Left lobe of liver (tissue), 2 donors: ENCODE data around the gene ZNF219. TPM values are rescaled to one million over a fixed set of nuclear protein-coding genes. Genes with fewer than 3 reads are reported as not detected.

Experiments used
- ATAC-seq: fragments of 200-7000 bp; cut with Tn5 transposase; one replicate; pipeline ENCODE4 v1.9.1; 2020; ENCODE audit warnings: mild to moderate bottlenecking, moderate library complexity
- DNase-seq: peaks from one replicate; pipeline ENCODE4 v3.0.0-alpha.2; 2020; ENCODE audit warnings: low spot score
- total RNA-seq: library from RNA; stranded (reverse); gene quantifications from one replicate; pipeline ENCODE4 v1.2.1, GENCODE V29; 2021
- donor health status: DM: no; HTN: no; CAD: no; lungs with moderate emphysema.
- donor health status: DM: no; HTN: yes; CAD: no.

ZNF219 gene
- total RNA-seq, 1 donor from 2014 or later, result 8.0 TPM

- ATAC-seq, result no peak
- no peak for DNase-seq
Observed at GRCh38 chr14:21102521-21103410, 4.3 kb upstream of the ZNF219 start.

- ATAC-seq, result no peak
- DNase-seq, result no peak
Observed at GRCh38 chr14:21101802-21102413, 3.5 kb upstream of the ZNF219 start.

GRCh38 chr14:21100931-21101330, 2.5 kb upstream of the ZNF219 start, which contains the start of gene TMEM253:
TSS of gene TMEM253 (plus strand) at chr14:21101066. CDS start at chr14:21101344, 278 bp downstream.
- no peak for DNase-seq
- no peak for ATAC-seq

GRCh38 chr14:21099596-21099985, 1.1 kb upstream of the ZNF219 start:
- ATAC-seq (no peak), DNase-seq (no peak)

DNA sequence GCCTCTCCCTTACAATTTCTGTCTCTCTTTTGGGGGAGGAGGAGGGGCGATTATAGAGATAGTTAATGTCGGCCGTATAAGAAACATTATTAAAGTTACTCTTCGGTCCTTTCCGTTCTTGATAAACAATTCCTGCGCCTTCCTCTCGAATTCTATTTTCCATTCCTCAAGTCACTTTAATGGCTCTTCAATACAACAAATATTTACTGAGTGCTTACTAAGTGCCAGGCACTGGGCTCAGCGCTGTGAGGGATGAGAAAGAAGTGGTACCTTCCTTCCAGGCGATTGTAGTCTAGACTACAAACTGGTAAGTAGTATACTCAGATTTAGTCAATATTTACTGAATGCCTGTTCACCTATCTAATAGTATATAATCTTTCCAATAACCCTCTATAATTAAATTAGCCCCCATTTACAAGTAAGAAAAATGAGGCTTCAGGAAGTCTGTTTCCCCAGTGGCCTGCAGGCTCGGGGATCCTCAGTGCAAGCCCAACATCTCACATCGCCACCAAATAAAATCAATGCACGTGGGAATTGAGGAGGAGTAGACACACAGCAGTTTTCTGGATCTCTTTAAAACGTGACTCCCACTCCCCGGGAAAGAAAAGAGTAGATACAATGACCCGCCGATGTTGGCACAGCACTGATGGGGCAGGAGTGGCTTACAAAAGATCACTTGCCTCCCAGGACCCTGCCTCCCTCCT, 589 bp upstream of the ZNF219 start:
- ATAC-seq, result no peak
- DNase-seq, result no peak

- peak; percentile 45 for DNase-seq
- peak; percentile 26 for ATAC-seq
Observed at GRCh38 chr14:21097636-21098075, 799 bp downstream of the ZNF219 start.

GRCh38 chr14:21096978-21097635, 1.3 kb downstream of the ZNF219 start:
- DNase-seq (no peak), ATAC-seq (no peak)

DNA sequence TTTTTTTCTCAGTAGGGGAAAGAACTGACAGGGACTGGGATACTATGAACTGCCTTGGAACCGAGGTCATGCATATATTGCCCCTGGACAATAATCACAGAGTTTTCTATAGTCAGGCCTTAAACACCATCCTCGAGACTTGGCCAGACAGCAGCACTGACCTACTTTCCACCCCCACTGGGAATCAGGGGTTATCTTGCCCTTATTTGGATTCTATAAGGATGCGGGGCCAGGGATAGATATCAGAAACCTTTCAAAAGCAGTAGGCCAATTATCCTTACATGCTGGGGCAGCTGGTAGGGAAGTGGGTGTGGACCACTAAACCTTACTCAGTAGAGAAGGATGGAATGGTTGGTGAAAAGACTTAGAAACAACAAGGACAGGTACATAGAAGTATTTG, 2.0 kb downstream of the ZNF219 start:
- DNase-seq (no peak), ATAC-seq (no peak)

GRCh38 chr14:21095430-21096205, 2.8 kb downstream of the ZNF219 start:
- DNase-seq, result no peak
- ATAC-seq, result no peak

- ATAC-seq (no peak), DNase-seq (no peak)
Observed at GRCh38 chr14:21093769-21094681, 4.4 kb downstream of the ZNF219 start.

DNA sequence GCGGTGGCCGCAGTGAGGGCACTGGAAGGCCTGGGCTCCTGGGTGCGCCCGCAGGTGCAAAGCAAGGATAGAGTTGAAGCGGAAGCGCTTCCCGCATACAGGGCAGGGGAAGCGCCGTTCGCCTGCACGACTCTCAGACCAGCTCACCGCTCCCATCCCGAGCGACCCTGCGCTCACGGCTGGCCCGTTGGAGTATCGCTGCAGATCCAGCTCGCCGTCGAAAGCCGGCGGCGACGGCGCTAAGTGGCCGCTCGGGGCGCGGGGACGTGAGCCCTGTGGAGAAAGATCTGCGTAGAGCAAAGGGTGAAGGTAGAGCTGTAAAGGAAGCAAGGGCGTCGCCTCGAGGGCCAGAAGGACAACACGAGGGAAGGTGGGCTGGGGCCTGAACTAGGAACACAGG, 5.4 kb downstream of the ZNF219 start:
- ATAC-seq (no peak), DNase-seq (no peak)

DNA sequence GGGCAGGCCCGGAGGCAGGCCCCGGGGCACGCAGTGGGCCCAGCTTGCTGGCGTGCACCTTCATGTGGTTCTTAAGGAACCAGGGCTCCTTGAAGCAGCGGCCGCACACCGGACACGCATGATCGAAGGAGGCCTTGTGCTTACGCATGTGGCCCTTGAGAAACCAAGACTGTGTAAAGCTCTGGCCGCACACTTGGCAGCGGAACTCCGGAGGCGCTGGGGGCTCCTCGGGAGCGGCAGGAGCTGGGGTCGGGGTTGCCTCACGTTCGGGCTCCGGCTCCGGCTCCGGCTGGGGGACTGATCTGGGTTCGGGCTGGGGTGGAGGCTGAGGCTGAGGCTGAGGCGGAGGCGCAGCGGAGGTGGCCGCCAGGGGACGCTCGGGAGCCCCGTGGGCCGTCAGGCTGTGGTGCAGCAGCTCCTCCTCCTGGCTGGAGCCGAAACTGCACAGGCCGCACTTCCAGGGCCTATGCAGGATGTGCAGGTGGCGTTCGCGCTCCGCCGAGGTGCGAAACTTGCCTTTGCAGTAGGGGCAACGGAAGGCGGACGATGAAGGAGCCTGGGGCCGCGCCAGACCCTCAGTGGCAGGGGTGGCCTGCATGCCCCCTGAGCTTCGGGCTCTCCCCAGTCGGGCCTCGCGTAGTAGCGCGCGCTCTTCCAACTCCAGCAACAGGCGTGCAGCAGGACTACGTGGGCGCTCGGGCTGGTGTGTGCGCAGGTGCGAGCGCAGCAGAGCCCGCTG, 6.0 kb downstream of the ZNF219 start:
- ATAC-seq, result peak; percentile 95
- peak; percentile 87 for DNase-seq

- ATAC-seq, result peak; percentile 13
Observed at GRCh38 chr14:21091821-21092272, 6.6 kb downstream of the ZNF219 start.

GRCh38 chr14:21090940-21091663, 7.4 kb downstream of the ZNF219 start:
- no peak for DNase-seq
- ATAC-seq, result no peak

More at GRCh38 chr14:21091821-21092272, 6.6 kb downstream of the ZNF219 start:
- no peak for DNase-seq

GRCh38 chr14:21090194-21090939, 8.1 kb downstream of the ZNF219 start:
- no peak for ATAC-seq
- DNase-seq, result peak; percentile 58

GRCh38 chr14:21089877-21090193, 8.6 kb downstream of the ZNF219 start:
- ATAC-seq, result no peak
- DNase-seq, result no peak

DNA sequence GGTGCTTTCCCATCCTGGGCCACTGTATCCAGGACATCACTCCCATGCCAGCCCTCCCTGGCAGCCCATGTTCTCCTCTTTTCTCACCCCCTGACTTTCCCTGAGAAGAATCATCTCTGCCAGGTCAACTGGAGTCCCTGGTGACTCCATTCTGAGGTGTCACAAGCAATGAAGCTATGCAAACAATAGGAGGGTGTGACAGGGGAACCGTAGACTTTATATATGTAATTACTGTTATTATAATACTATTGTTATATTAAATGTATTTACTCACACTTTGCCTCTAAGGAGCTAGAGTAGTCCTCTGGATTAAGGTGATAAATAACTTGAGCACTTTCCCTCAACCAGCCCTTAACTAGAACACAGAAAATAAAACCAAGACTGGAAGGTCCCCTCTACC, 9.2 kb downstream of the ZNF219 start:
- no peak for ATAC-seq
- DNase-seq, result no peak
